Measurements from ENCODE around the gene CTNNA3.

CTNNA3 gene

GRCh38 chr10:66723608-66724400 is 972.2 kb downstream of the CTNNA3 start:
- DNase-seq = peak; percentile 28

- no peak for DNase-seq
These were observed 976.5 kb downstream of the CTNNA3 start for GRCh38 chr10:66719483-66719882.

GRCh38 chr10:66717231-66717981 is 978.6 kb downstream of the CTNNA3 start:
- no peak for DNase-seq

GRCh38 chr10:66714741-66715140 is 981.3 kb downstream of the CTNNA3 start:
- no peak for DNase-seq

- no peak for DNase-seq
These were observed 982.6 kb downstream of the CTNNA3 start for GRCh38 chr10:66713387-66713786.

- DNase-seq = no peak
These were observed 997.9 kb downstream of the CTNNA3 start for GRCh38 chr10:66698069-66698468.

- no peak for DNase-seq
These were observed 1000.9 kb downstream of the CTNNA3 start for GRCh38 chr10:66695046-66695445.

GRCh38 chr10:66684581-66684980 is 1011.4 kb downstream of the CTNNA3 start:
- DNase-seq = no peak

GRCh38 chr10:66680886-66681285 is 1015.1 kb downstream of the CTNNA3 start:
- DNase-seq = no peak

- no peak for DNase-seq
These were observed 1017.5 kb downstream of the CTNNA3 start for GRCh38 chr10:66678521-66678920.

- DNase-seq = no peak
These were observed 1022.9 kb downstream of the CTNNA3 start for GRCh38 chr10:66673071-66673470.

GRCh38 chr10:66671562-66671961 is 1024.4 kb downstream of the CTNNA3 start:
- no peak for DNase-seq

- DNase-seq = no peak
These were observed 1024.9 kb downstream of the CTNNA3 start for GRCh38 chr10:66671064-66671463.

- DNase-seq = no peak
These were observed 1039.5 kb downstream of the CTNNA3 start for GRCh38 chr10:66656499-66656898.

GRCh38 chr10:66654861-66655260 is 1041.1 kb downstream of the CTNNA3 start:
- no peak for DNase-seq

- DNase-seq = no peak
These were observed 1044.5 kb downstream of the CTNNA3 start for GRCh38 chr10:66651308-66652082.

GRCh38 chr10:66649626-66650025 is 1046.4 kb downstream of the CTNNA3 start:
- DNase-seq = no peak

GRCh38 chr10:66642217-66642616 is 1053.8 kb downstream of the CTNNA3 start:
- DNase-seq = no peak

GRCh38 chr10:66639371-66639770 is 1056.6 kb downstream of the CTNNA3 start:
- DNase-seq = no peak

GRCh38 chr10:66637273-66638036 is 1058.5 kb downstream of the CTNNA3 start:
- no peak for DNase-seq

- no peak for DNase-seq
These were observed 1066.0 kb downstream of the CTNNA3 start for GRCh38 chr10:66629996-66630395.

GRCh38 chr10:66627156-66627555 is 1068.8 kb downstream of the CTNNA3 start:
- DNase-seq = no peak

All from retina (tissue), 1 donor.